Measurements from ENCODE around the gene SUPT3H.

GRCh38 chr6:45297320-45297719, 80.4 kb downstream of the SUPT3H start:
- TF ChIP-seq, protein P1, sequence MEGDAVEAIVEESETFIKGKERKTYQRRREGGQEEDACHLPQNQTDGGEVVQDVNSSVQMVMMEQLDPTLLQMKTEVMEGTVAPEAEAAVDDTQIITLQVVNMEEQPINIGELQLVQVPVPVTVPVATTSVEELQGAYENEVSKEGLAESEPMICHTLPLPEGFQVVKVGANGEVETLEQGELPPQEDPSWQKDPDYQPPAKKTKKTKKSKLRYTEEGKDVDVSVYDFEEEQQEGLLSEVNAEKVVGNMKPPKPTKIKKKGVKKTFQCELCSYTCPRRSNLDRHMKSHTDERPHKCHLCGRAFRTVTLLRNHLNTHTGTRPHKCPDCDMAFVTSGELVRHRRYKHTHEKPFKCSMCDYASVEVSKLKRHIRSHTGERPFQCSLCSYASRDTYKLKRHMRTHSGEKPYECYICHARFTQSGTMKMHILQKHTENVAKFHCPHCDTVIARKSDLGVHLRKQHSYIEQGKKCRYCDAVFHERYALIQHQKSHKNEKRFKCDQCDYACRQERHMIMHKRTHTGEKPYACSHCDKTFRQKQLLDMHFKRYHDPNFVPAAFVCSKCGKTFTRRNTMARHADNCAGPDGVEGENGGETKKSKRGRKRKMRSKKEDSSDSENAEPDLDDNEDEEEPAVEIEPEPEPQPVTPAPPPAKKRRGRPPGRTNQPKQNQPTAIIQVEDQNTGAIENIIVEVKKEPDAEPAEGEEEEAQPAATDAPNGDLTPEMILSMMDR (optimal IDR thresholded peaks at IDR 0.05 in 1 of 3, IDR thresholded peaks at IDR 0.05 in 1 of 3, conservative IDR thresholded peaks at IDR 0.05 in 1 of 3; ENCODE audit: extremely low read depth in 1 of 3, insufficient read depth in 2 of 3, low read length in 3 of 3), result no peak
- TF ChIP-seq EZH2 (IDR thresholded peaks at IDR 0.05; ENCODE audit: low read length), result no peak
